ENCODE results near the gene C19orf33. TPM values are rescaled to one million over a fixed set of nuclear protein-coding genes. Genes with fewer than 3 reads are reported as not detected.
A peak's percentile ranks its signal among the peaks of the same experiment; 100 is the strongest.

C19orf33 gene
- total RNA-seq, 4 donors from 2014 or later, result 354 to 843 (median 469) TPM

DNA sequence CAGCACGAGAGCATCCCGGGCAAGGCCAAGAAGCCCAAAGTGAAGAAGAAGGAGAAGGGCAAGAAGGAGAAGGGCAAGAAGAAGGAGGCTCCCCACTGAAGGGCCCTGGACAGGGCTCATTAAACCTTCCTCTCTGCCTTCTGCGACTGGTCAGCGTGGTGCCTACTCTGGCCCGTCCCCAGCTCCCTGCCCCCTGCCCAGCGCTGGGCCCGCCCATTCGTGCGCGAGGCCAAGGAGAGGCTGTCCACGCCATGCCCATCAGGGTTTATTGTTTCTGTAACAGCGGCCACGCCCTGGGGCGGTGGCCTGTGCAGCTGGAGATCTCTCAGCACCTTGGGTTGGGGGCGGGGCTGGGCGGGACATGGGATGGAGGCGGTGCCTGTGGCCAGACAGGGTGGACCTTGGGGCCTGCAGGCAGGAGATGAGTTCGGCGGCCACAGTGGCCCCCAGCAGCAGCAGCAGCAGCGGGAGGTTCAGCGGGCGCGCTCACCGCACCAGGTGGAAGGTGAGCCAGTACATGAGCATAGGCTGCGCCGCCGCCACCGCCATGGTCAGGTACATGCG lies 897 bp downstream of the C19orf33 start:
- H3K36me3 ChIP-seq, result peaks cover 10 to 43% (median 10%) of the 10 kb centered on the region in 3 donors
- H3K4me1 ChIP-seq, result peaks cover 5 to 53% (median 5%) of the 10 kb centered on the region in 3 donors
- H3K27me3 ChIP-seq, result no peaks in the 10 kb centered on the region
- peak in 3 of 4 donors; percentile 21 to 74 (median 53) for TF ChIP-seq POLR2A (IDR thresholded peaks at IDR 0.05)
- TF ChIP-seq, protein P1, sequence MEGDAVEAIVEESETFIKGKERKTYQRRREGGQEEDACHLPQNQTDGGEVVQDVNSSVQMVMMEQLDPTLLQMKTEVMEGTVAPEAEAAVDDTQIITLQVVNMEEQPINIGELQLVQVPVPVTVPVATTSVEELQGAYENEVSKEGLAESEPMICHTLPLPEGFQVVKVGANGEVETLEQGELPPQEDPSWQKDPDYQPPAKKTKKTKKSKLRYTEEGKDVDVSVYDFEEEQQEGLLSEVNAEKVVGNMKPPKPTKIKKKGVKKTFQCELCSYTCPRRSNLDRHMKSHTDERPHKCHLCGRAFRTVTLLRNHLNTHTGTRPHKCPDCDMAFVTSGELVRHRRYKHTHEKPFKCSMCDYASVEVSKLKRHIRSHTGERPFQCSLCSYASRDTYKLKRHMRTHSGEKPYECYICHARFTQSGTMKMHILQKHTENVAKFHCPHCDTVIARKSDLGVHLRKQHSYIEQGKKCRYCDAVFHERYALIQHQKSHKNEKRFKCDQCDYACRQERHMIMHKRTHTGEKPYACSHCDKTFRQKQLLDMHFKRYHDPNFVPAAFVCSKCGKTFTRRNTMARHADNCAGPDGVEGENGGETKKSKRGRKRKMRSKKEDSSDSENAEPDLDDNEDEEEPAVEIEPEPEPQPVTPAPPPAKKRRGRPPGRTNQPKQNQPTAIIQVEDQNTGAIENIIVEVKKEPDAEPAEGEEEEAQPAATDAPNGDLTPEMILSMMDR (IDR thresholded peaks at IDR 0.05), result no peak
- H3K9me3 ChIP-seq, result no peaks in the 10 kb centered on the region
- 18 to 50% methylated on average over 3 to 19 of the region's 29 CpGs for WGBS, 2 donors
- DNase-seq, result no peak
- peak overlapping the region; percentile 92 to 98 (median 96) for H3K27ac ChIP-seq
- intact Hi-C loops (cut with DNase I), result no loop called here
- H3K4me3 ChIP-seq, result peak overlapping the region; percentile 50 to 67 (median 58)

DNA sequence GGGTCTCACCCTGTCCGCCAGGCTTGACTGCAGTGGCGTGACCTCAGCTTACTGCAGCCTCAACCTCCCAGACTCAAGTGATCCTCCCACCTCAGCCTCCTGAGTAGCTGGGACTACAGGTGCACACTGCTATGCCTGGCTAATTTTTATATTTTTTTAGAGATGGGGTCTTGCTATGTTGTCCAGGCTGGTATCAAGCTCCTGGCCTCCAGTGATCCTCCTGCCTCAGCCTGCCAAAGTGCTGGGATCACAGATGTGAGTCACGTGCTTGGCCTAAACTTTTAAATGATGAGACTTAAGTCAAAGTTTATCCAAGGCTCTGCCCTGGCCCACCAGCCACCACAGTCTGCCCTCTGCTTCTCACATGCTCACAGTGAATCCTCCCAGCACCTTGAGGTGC lies 2.2 kb downstream of the C19orf33 start:
- Histone ChIP-seq H3K4me1 (peaks cover 2 to 41% (median 5%) of the 10 kb centered on the region in 3 donors), H3K36me3 (peaks cover 10 to 43% (median 10%) of the 10 kb centered on the region in 3 donors), H3K9me3 (no peaks in the 10 kb centered on the region), H3K4me3 (no peak overlapping the region), H3K27me3 (no peaks in the 10 kb centered on the region), H3K27ac (no peak overlapping the region)
- 81 to 86% methylated on average over 3 of the region's 3 CpGs for WGBS, 2 donors
- TF ChIP-seq POLR2A (IDR thresholded peaks at IDR 0.05), result no peak
- TF ChIP-seq, protein P1 (IDR thresholded peaks at IDR 0.05), result no peak
- intact Hi-C loops (cut with DNase I), result no loop called here
- no peak for DNase-seq

DNA sequence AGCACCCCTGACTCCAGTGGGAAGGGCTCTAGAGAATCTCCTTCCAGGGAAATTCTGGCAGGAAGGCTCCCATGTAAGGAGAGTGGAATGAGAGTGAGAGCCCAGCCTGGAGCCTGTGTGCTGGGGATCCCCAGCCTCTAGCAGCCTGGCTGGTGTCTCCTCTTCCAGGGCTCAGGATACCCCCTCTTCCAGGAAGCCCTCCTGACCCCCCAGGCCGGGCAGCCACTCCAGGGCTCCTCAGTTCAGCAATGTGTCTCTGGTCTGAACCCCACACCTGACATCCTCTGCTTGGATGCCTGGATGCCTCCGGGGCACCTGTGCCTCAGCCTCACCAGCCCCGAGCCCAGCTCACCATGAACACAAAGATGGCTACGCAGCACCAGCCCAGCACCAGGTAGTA lies 3.0 kb downstream of the C19orf33 start:
- peaks cover 0 to 33% (median 5%) of the 10 kb centered on the region in 3 donors for H3K4me1 ChIP-seq
- WGBS, 2 donors, result 86 to 100% methylated on average over 1 of the region's 4 CpGs
- TF ChIP-seq, protein P1 (IDR thresholded peaks at IDR 0.05), result no peak
- no peak for TF ChIP-seq POLR2A (IDR thresholded peaks at IDR 0.05)
- peaks cover 10 to 43% (median 10%) of the 10 kb centered on the region in 3 donors for H3K36me3 ChIP-seq
- no peak overlapping the region for H3K4me3 ChIP-seq
- H3K27ac ChIP-seq, result no peak overlapping the region
- intact Hi-C loops (cut with DNase I), result no loop called here
- no peaks in the 10 kb centered on the region for H3K9me3 ChIP-seq
- no peak for DNase-seq
- no peaks in the 10 kb centered on the region for H3K27me3 ChIP-seq

DNA sequence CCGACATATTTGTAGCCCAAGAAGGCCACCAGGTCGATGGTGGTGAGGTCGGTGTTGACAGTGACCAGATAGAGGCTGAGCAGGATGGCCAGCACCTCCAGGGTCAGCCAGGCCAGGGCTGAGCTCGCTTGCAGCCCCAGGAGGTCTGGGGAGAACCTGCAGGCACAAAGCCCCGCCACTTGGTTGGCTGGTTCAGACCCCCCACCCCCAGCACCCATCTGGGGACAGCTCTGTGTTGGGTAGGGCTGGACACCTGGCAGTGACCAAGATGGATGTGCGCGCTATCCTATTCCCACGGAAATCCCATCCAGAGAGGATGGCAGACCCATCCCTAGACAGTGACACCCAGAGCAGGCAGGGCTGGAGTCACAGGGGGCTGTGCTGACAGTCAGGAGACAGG lies 3.5 kb downstream of the C19orf33 start:
- Histone ChIP-seq H3K4me3 (no peak overlapping the region), H3K27me3 (no peaks in the 10 kb centered on the region), H3K4me1 (peaks cover 0 to 29% (median 5%) of the 10 kb centered on the region in 3 donors), H3K9me3 (no peaks in the 10 kb centered on the region), H3K36me3 (peaks cover 10 to 43% (median 10%) of the 10 kb centered on the region in 3 donors), H3K27ac (no peak overlapping the region)
- whole genome bisulfite sequencing, 2 donors, result 82 to 100% methylated on average over 1 to 4 of the region's 8 CpGs
- DNase-seq, result no peak
- intact Hi-C loops (cut with DNase I), result no loop called here
- no peak for TF ChIP-seq POLR2A (IDR thresholded peaks at IDR 0.05)
- TF ChIP-seq, protein P1 (IDR thresholded peaks at IDR 0.05), result no peak

DNA sequence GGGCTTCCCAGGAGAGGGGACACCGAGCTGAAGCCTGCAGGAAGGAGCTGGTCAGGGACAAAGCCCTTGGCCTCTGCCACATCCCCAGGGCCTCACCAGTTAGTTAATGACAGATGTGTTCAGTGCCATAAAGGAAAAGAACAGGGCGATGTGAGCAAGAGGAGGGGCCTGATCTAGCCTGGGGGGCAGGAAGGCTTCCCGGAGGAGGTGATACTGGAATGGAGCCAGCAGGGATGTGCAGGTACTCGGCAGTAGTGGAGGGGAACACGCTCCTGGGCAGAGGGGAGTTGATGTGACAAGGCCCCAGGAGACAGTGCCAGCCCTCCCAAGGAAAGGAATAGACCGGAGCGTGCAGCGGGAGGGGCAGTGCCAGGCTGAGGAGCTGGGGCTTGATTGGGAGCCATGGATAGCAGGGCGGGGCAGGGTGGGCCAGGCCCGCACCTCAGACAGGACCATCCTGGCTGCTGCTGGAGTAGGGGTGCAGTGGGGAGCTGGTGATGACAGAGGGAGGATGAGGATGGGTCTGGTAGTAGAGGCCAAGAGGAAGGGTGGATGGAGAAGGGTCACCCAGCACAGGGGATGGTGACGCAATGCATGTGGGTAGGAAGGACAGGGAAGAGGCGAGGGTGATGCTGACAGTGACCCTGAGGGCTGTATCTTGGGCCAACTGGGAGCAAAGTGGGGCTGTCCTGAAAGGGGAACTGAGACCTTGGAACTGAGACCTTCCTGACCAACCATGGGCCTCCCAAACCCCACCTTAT lies 4.1 kb downstream of the C19orf33 start:
- H3K27ac ChIP-seq, result no peak overlapping the region
- TF ChIP-seq POLR2A (IDR thresholded peaks at IDR 0.05), result no peak
- TF ChIP-seq, protein P1 (IDR thresholded peaks at IDR 0.05), result no peak
- no peak overlapping the region for H3K4me3 ChIP-seq
- H3K27me3 ChIP-seq, result no peaks in the 10 kb centered on the region
- H3K36me3 ChIP-seq, result peaks cover 10 to 43% (median 10%) of the 10 kb centered on the region in 3 donors
- H3K9me3 ChIP-seq, result no peaks in the 10 kb centered on the region
- peaks cover 0 to 26% (median 5%) of the 10 kb centered on the region in 3 donors for H3K4me1 ChIP-seq
- intact Hi-C loops (cut with DNase I), result no loop called here
- WGBS, 2 donors, result 76 to 77% methylated on average over 12 of the region's 12 CpGs
- no peak for DNase-seq

Data from esophagus squamous epithelium (tissue), 5 donors.